NCI-H128 (cell line): Measurements from ENCODE around the gene VMO1.

ENCODE experiments used
- DNase-seq: peaks from one replicate; lab custom pipeline; 2025; ENCODE audit not compliant: unreplicated experiment; lab: John Stamatoyannopoulos, UW

Gene VMO1

GRCh38 chr17:4800462-4801196 lies 14.5 kb upstream of the VMO1 start:
- no peak for DNase-seq

DNA sequence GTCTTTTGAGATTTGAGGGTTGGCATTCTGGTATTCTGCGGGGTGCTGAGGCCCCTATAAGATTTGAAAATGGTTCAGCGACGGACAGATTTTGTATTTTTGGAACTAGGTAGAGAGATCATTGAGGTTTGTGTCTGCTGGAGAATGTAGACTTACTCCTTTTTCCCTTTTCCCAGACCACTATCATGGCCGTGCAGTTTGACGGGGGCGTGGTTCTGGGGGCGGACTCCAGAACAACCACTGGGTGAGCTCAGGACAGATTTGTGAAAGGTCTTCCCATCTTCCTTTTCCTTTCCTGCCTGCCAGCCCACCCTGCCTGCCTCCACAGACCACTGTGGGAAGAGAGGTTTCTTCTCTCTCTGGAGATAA lies 10.4 kb upstream of the VMO1 start:
- DNase-seq, result no peak

GRCh38 chr17:4795168-4795567 lies 9.0 kb upstream of the VMO1 start:
- DNase-seq, result no peak

DNA sequence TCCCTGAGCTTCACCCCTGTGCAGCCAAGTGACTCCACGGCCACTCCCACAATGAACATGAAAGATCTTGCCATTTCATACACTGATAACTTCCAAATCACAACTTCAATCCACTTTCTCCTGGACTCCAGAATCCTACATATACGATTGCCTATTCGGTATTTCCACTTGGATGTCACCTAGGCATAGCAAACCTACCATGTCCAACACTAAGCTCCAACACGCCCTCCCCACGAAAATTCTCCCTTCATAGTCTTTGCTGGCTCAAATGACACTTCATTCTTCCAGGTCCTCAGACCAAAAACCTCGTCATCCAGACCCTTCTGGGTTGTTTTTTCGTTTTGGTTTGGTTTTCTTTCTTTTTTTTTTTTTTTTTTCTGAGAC lies 4.5 kb upstream of the VMO1 start:
- DNase-seq, result no peak

DNA sequence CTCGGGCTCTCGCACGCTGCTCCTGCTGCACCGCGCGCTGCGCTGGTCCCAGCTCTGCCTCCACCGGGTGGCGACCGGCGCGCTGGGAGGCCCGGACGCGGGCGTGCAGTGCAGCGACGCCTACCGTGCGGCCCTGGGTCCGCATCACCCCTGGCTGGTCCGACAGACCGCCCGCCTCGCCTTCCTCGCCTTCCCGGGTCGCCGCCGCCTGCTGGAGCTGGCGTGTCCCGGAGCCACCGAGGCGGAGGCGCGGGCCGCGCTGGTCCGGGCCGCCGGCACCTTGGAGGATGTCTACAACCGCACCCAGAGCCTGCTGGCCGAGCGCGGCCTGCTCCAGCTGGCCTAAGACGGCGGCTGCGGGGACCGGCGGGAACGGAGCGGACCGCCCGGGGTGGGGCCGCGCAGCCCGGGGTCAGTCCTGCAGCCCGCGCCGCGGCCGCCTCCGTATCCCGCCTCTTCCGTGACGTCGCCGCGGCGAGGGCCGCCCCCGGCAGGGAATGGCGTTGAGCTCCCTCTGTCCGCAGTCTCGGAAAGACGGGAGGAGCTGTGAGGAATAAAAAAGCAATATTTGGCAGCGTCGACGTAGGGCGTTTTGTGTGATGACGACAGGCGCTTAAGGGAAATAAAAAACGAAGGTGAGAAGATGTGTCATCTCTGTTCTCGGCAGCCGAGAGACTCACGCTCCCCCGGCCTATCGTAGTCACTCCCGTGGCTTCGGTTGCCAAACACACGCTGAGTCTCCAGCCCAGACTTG lies 4.0 kb upstream of the VMO1 start:
- peak; percentile 26 for DNase-seq

- no peak for DNase-seq
Measured at GRCh38 chr17:4789701-4789950, 3.5 kb upstream of the VMO1 start.

DNA sequence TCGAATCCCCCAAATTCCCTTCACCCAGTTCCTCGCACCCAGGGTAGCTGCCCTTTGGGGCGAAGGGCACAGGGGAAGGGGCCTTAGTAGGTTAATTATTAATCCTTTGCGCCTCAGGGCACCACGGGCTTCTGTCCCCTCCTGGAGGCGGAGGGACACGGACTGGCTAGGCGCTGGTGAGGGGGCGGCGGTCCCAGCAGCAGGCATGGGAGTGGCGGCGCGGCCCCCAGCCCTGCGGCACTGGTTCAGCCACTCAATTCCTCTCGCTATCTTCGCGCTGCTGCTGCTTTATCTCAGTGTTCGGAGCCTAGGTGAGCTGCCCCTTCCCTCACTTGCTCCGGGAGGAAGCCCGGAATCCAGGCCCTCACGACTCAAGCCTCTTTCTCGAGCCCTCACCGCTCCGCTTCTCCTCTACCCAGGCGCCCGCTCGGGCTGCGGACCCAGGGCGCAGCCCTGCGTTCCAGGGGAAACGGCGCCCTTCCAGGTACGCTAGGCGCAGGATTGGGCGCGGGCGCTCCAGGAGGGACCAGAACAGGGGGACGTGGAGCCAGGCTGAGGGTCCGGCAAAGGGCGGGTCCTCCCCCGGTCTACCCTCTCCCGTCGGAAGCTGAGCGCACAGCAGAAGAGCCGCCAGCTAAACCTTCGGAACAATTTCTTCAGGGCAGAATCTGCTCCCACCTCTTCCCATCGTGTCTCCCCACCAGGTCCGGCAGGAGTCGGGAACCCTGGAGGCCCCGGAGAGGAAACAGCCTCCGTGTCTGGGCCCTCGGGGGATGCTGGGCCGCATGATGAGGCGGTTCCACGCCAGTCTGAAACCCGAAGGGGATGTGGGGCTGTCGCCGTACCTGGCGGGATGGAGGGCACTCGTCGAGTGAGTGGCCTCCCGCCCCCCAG lies 2.9 kb upstream of the VMO1 start, which contains the start of gene GLTPD2:
Gene GLTPD2, plus strand, starts transcription at position 158 of the 894 bp plus-strand sequence. Its CDS starts 48 bp downstream, at position 206.
- no peak for DNase-seq

DNA sequence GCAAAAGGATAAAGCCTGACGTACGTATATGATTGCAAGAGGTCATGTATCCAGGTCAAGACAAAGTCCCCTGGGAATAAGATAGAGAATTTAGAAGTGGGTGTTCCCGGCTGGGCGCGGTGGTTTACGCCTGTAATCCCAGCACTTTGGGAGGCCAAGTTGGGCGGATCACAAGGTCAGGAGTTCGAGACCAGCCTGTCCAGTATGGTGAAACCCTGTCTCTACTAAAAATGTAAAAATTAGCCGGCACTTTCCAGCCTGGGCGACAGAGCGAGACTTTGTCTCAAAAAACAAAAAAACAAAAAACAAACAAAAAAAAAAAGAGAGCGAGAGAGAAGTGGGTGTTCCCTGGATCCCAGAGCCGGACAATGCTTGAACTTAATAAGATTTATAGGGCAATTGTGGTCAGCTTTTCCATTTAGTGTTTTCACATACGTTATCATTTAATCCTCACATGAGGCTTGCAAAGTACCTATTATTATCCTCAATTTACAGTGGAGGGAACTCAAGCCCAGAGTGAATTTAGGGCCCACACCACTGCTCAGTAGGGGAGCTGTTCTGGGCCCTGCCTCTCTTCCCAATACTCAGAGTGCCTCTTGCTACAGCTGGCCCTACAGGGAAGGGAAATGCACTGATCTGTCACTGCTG lies 2.1 kb upstream of the VMO1 start:
- DNase-seq, result no peak

DNA sequence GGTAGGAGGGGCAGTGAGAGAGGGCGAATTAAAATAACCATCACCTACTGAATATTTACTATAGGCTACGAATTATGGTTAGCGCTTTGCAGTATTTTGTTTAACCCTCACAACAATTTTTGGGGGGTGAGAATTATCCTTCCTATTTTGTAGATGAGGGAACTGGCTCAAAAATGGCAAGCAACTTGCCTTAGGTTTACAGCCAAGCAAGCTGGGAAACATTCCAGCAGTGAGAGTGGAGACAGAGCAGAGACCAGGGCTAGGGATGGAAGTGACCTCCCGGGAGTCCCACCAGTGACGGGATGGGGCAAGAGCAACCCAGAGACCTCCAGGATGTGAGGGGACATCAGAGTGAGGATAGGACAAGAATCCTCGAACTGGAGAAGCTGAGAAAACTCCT lies 352 bp upstream of the VMO1 start:
- DNase-seq, result no peak

DNA sequence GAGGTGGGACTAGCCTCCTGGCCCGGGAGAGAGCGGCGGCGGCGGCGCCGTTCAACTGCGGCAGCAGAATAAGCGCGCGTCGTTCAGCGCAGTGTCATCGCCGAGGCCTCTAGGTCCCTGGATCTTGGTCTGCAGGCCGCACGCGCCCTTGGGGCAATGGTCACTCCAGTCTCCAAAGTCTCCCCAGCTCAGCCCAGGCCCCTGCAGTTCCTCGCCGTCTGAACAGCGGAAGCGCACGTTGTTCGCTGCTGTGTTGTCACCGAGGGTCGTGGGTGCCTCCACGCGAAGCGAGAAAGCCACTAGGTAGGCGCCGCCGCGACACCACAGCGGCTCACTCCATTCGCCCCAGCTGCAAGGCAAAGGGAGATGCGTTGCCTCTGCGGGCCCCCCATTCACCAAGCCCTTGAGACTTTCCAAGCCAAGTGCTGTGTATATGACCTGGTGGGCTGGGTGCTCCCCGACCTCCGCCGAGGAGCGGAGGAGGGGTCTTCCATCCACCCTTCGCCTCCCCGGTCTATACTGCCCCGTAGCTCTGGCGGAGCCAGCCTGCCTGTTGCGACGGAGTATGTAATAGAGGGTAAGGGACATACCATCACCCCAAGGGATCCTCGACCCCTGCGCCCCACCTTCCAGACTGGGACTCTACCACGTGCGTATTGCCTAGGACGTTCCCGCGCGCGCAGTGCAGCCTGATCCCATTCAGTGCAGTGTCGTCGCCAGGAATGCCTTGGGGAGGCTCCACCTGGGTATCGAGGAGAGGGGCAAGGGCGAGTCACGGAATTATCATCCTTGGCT lies 656 bp downstream of the VMO1 start:
- no peak for DNase-seq

DNA sequence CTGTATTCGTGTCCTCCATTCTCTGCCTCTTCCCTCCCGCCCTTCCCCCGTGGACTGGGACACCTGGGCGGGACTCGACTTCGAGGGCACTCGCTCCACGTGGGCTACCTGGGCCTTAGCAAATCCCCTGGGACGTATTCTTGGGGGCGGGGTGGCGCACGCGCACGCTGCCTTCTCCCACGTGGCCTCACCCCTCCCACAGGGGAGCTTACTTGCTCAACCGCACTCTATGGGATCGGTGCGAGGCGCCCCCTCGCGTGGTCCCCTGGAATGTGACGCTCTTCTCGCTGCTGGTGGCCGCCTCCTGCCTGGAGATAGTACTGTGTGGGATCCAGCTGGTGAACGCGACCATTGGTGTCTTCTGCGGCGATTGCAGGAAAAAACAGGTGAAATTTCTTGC lies 3.5 kb downstream of the VMO1 start:
- DNase-seq, result no peak

DNA sequence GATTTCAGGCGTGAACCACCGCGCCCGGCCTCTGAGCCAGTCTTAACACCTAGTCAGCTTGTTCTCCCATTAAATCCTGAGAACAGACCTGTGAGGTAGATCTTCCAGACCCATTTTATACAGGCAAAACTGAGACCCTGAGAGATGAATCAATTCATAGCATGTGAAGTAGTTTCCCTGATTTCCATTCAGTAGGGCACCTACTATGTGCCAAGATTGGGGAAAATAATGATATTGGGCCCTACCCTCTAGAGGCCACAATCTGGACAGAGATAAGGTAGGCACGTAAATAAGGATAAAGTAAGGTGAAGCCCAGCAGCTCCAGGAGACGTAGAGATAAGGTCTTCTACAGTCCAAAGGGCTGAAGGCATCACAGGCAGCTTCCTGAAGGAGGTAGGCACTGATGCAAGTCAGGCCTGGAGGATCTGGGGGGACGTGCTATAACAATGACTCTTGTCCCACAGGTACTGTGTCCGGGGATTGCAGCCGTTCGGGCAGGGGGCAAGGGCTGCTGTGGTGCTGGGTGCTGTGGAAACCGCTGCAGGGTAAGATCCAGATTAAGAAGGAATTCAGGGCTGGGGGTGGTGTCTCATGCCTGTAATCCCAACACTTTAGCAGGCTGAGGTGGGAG lies 5.7 kb downstream of the VMO1 start:
- no peak for DNase-seq

DNA sequence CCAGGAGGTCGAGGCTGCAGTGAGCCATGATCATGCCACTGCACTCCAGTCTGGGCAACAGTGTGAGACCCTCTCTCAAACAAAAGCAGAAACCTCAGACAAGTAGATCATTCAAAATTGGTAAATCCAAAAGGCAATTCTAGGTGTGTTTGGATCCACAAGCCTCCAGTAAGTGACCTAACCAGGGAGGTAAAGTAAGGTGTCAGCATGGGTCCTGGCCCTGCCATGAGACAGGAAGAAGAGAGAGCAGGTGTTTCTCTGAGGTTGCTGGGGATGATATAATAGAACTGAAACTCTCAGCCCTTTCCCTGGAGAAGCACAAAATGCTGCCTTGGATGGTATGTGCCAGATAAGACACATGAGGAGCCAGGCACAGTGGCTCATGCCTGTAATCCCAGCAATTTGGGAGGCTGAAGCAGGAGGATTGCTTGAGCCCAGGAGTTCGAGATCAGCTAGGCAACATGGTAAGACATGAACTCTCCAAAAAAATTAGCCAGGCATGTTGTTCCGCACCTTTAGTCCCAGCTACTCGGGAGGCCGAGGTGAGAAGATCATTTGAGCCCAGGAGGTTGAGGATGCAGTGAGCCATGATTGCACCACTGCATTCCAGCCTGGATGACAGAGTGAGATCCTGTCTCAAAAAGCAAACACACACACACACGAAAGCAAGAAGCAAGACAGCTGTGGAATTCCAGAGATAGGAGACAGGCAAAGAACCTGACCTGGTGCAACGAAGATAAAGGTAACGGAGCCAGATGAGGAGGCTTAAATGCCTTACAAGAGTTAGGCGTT lies 8.0 kb downstream of the VMO1 start:
- DNase-seq, result no peak

DNA sequence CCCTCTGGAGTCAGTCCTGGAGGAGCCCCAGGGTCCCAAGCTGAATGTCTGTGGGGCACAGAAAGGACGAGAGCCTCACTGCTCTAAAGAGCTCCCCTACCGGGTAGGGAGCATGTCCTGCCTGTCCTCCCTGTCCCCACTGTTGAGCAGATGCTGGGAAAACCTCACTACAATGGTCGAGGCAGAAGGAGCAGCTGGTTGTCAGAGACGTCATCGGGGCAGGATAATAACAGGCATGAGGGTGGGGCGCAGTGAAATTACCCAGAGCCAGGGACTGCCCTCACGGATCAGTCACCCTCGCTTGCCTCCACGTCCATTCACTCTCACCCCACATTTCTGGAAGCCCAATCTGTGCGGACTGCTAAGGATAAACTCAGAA lies 13.9 kb downstream of the VMO1 start:
- DNase-seq, result no peak

DNA sequence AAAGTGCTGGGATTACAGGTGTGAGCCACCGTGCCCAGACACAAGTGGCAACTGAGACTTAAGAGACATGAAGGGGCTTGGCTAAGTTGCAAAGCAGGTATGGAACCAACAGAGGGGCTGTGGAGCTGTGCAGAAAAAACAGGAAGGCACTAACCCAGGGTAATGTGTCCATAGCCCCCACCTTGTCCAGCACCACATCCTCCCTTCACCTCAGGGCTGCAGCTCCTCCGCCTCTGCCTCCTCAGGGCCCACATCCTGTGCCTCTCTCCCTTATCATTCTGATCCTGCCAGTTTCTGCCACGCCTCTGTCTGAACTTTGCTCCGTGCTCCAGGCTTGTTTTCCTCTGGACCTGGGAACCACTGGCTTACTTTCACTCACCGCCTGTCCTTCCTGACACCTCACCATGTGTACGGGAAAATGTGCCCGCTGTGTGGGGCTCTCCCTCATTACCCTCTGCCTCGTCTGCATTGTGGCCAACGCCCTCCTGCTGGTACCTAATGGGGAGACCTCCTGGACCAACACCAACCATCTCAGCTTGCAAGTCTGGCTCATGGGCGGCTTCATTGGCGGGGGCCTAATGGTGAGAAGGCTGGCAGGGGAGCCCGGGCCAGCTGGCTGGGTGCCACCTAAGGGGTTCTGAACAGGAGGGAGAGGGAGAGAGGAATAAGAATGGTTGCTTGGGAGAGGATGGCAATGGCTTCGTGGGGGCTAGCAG lies 14.5 kb downstream of the VMO1 start, which contains the start of gene TM4SF5:
Gene TM4SF5, plus strand, starts transcription at position 368 of the 716 bp plus-strand sequence. Its CDS starts 37 bp downstream, at position 405.
- DNase-seq, result no peak

DNA sequence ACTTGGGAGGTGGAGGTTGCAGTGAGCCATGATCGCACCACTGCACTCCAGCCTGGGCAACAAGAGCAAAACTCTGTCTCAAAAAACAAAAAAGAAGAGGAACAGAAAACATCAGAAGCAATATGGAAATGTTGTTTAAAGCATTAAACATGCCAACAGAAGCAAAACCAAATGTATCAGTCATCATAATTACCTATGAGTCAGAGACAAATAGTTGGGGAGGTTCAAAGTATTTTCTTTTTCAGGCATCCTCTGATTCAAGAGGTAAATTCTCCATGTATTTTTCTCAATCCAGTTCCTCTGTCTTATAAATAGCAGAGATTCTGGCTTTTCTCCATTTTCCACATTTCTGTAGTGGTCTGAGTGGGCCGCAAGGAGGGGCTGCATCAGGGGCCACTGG lies 16.5 kb downstream of the VMO1 start:
- no peak for DNase-seq

DNA sequence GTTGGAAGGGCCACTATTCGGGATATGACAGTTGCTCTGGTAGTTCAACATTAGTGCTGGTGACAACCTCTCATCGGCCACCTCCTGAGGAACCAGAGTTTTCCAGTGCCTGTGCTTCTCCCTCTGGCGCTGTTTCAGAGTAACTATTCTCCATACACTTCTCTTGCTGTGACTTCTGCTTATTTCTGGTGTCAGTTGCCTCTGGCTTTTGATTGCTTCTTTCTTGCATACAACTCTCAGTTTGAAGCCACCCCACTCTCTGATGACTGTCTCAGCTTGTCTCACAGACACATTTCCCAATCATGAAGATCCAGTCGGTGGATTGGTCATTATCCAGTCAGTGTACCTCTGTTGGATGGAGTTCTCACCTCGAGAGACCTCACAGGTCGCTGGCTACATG lies 17.9 kb downstream of the VMO1 start:
- no peak for DNase-seq

DNA sequence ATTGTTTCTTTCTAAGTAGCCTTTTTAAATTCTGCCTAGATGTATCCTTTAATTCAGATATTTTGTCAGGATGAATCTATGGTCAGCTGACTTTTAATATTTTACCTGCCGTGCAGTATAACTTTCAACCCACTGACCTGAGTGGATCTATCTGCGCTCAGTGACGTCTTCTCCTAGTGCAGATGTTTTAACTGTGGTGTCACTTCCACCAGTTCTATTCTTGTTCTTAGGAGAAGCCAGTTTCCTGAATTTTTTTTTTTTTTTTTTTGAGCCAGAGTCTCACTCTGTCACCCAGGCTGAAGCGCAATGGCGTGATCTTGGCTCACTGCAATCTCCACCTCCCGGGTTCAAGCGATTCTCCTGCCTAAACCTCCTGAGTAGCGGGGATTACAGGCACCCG lies 19.4 kb downstream of the VMO1 start:
- DNase-seq, result no peak

DNA sequence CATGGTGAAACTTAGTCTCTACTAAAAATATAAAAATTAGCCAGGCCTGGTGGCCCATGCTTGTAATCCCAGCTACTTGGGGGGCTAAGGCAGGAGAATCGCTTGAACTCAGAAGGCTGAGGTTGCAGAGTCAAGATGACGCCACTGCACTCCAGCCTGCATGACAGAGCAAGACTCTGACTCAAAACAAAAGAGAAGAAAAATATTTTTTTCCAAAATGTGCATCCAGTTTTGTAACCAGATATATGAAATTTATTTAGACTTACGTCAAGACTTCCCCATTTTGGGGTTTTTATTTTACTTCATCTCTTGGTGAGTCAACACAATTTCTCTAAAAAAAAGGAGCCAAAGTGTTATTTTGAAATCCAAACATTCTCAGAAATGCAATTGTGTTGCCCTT lies 20.0 kb downstream of the VMO1 start:
- no peak for DNase-seq
